ENCODE measurements around the gene FBXO44.

GRCh38 chr1:11661103-11661502 is 6.4 kb downstream of the FBXO44 start:
- TF ChIP-seq CTCF (IDR thresholded peaks at IDR 0.05; ENCODE audit: borderline replicate concordance, extremely low read depth, low read length, poor library complexity, severe bottlenecking) (no peak), EZH2 (IDR thresholded peaks at IDR 0.05; ENCODE audit: borderline replicate concordance, low read depth, low read length, severe bottlenecking) (no peak)
